SK-N-SH (cell line): Measurements from ENCODE around the gene STX16. TPM values are rescaled to one million over a fixed set of nuclear protein-coding genes. Genes with fewer than 3 reads are reported as not detected.
A peak's percentile ranks its signal among the peaks of the same experiment; 100 is the strongest.

Experiments used
- CTCF ChIA-PET: fragments of 300-600, 350-600 bp; formaldehyde crosslinking; extraction: SDS; loops from one replicate; lab custom pipeline; 2021; lab: Yijun Ruan, JAX
- POLR2A ChIA-PET: fragments of 350-600 bp; sonication (Branson Sonifier 250); formaldehyde crosslinking; extraction: SDS; loops from one replicate; lab custom pipeline; 2020; ENCODE audit warnings: antibody characterized with exemption, inconsistent platforms; lab: Yijun Ruan, JAX
- DNase-seq: peaks from one replicate; pipeline ENCODE4 v3.0.0; 2012
- H2AFZ ChIP-seq: fragments of 200-600 bp; sonication (generic); 2 replicates; pipeline ENCODE4 v1.8.1; 2016; ENCODE audit warnings: antibody characterized with exemption, mild to moderate bottlenecking, low read depth
- H3F3A ChIP-seq: fragments of 200-600 bp; sonication (generic); replicated peaks from 2 replicates; pipeline ENCODE3; 2016; ENCODE audit warnings: antibody characterized with exemption, mild to moderate bottlenecking; ENCODE audit not compliant: insufficient read depth
- H3K27ac ChIP-seq, 2 experiments: fragments of 200-500 bp in 1 of 2; fragments of 200-600 bp in 1 of 2; sonication (Bioruptor generic) in 1 of 2; sonication (generic), shearing (Covaris generic) in 1 of 2; 2 replicates each; pipeline versions ENCODE4 v1.5.1 to v1.6.1; 2014 to 2016; ENCODE audit warnings: low read depth in 2 of 2, inconsistent platforms in 1 of 2, low read length in 1 of 2, mild to moderate bottlenecking in 1 of 2, mixed read lengths in 1 of 2
- H3K27me3 ChIP-seq: fragments of 200-600 bp; sonication (generic), shearing (Covaris generic); 2 replicates; pipeline ENCODE4 v1.6.1; 2016; ENCODE audit warnings: mixed run types; ENCODE audit not compliant: insufficient read depth
- H3K36me3 ChIP-seq, 2 experiments: fragments of 200-500 bp in 1 of 2; fragments of 200-600 bp in 1 of 2; sonication (Bioruptor generic) in 1 of 2; sonication (generic) in 1 of 2; replicated peaks in 1 of 2; 2 replicates each; pipeline versions ENCODE3 to v1.5.1; 2014 to 2016; ENCODE audit warnings: low read length in 1 of 2, mild to moderate bottlenecking in 1 of 2; ENCODE audit not compliant: insufficient read depth in 2 of 2, control insufficient read depth in 1 of 2
- H3K4me1 ChIP-seq, 2 experiments: fragments of 200-500 bp in 1 of 2; fragments of 200-600 bp in 1 of 2; sonication (Bioruptor generic) in 1 of 2; sonication (generic), shearing (Covaris generic) in 1 of 2; 2 replicates each; pipeline versions ENCODE4 v1.5.1 to v1.6.1; 2014 to 2016; ENCODE audit warnings: low read depth in 1 of 2, low read length in 1 of 2, mixed run types in 1 of 2; ENCODE audit not compliant: insufficient read depth in 2 of 2, control insufficient read depth in 1 of 2
- H3K4me2 ChIP-seq: fragments of 200-600 bp; sonication (generic), shearing (Covaris generic); 2 replicates; pipeline ENCODE4 v1.6.1; 2017; ENCODE audit warnings: mixed run types
- H3K4me3 ChIP-seq, 2 experiments: fragments of 200-500 bp in 1 of 2; fragments of 200-600 bp in 1 of 2; sonication (Bioruptor generic) in 1 of 2; sonication (generic), shearing (Covaris generic) in 1 of 2; 2 replicates each; pipeline versions ENCODE4 v1.5.1 to v1.8.1; 2014 to 2016; ENCODE audit warnings: low read depth in 2 of 2, inconsistent platforms in 1 of 2, low read length in 1 of 2, mild to moderate bottlenecking in 1 of 2, mixed read lengths in 1 of 2, moderate library complexity in 1 of 2
- H3K79me2 ChIP-seq: fragments of 200-600 bp; sonication (generic); 2 replicates; pipeline ENCODE4 v1.8.1; 2017; ENCODE audit warnings: mild to moderate bottlenecking; ENCODE audit not compliant: insufficient read depth
- H3K9ac ChIP-seq: fragments of 200-600 bp; sonication (generic); 2 replicates; pipeline ENCODE4 v1.6.1; 2017; ENCODE audit warnings: mixed run types
- H3K9me2 ChIP-seq: fragments of 200-600 bp; sonication (generic); 2 replicates; pipeline ENCODE4 v1.6.1; 2017; ENCODE audit warnings: mixed run types
- H3K9me3 ChIP-seq: fragments of 200-600 bp; sonication (generic); 2 replicates; pipeline ENCODE4 v1.6.1; 2017; ENCODE audit warnings: mixed run types, mild to moderate bottlenecking, moderate library complexity
- H4K20me1 ChIP-seq: fragments of 200-600 bp; sonication (generic); 2 replicates; pipeline ENCODE4 v1.6.1; 2017; ENCODE audit warnings: mild to moderate bottlenecking, mixed run types; ENCODE audit not compliant: insufficient read depth
- CHD2 ChIP-seq: fragments of 150-350 bp; IDR thresholded peaks from 2 replicates; pipeline ENCODE4 v1.6.1; 2018; ENCODE audit warnings: low read length; ENCODE audit not compliant: partially characterized antibody
- ELF1 ChIP-seq: IDR thresholded peaks from 2 replicates; pipeline ENCODE4 v1.4.0; 2012
- EP300 ChIP-seq, 2 experiments: IDR thresholded peaks; 2 replicates each; pipeline versions ENCODE4 v1.4.0 to v1.6.1; 2012; ENCODE audit warnings: borderline replicate concordance in 1 of 2, low read depth in 1 of 2, low read length in 1 of 2
- EZH2phosphoT487 ChIP-seq: fragments of 200-600 bp; sonication (generic); IDR thresholded peaks from 2 replicates; pipeline ENCODE4 v1.6.1; 2017; ENCODE audit warnings: low read depth, mixed run types, mild to moderate bottlenecking, antibody characterized with exemption, moderate library complexity, borderline replicate concordance
- GABPA ChIP-seq: IDR thresholded peaks from 2 replicates; pipeline ENCODE4 v1.4.0; 2012; ENCODE audit warnings: low read depth, mild to moderate bottlenecking
- JUND ChIP-seq: IDR thresholded peaks from 2 replicates; pipeline ENCODE4 v1.4.0; 2012
- RAD21 ChIP-seq: IDR thresholded peaks from 2 replicates; pipeline ENCODE4 v1.6.1; 2012; ENCODE audit warnings: mild to moderate bottlenecking, low read length
- RCOR1 ChIP-seq: fragments of 150-350 bp; IDR thresholded peaks from 2 replicates; pipeline ENCODE4 v1.6.1; 2017; ENCODE audit warnings: antibody characterized with exemption, low read length
- RFX5 ChIP-seq: IDR thresholded peaks from 2 replicates; pipeline ENCODE4 v1.6.1; 2012; ENCODE audit warnings: mild to moderate bottlenecking, improper control_type of control experiment, low read length
- RXRA ChIP-seq: IDR thresholded peaks from 2 replicates; pipeline ENCODE4 v1.4.0; 2012; ENCODE audit warnings: low read depth, mild to moderate bottlenecking, borderline replicate concordance
- SIN3A ChIP-seq: IDR thresholded peaks from 2 replicates; pipeline ENCODE4 v1.6.1; 2012; ENCODE audit warnings: low read depth, mild to moderate bottlenecking, low read length, moderate library complexity, borderline replicate concordance
- TAF1 ChIP-seq: IDR thresholded peaks from 2 replicates; pipeline ENCODE4 v1.6.1; 2012; ENCODE audit warnings: low read depth, mild to moderate bottlenecking, low read length, moderate library complexity, borderline replicate concordance
- TCF12 ChIP-seq: IDR thresholded peaks from 2 replicates; pipeline ENCODE4 v1.4.0; 2012
- WGBS: methylation state at CpG from one replicate; pipeline ENCODE4 v1.1.6; 2017; ENCODE audit warnings: low lambda C conversion rate; 5-methylcytosine and 5-hydroxymethylcytosine counted together
- polyA plus RNA-seq, 3 experiments: library from polyadenylated mRNA; depleted of rRNA; stranded (reverse); fragments of >200 nt; gene quantifications; 2 replicates each; pipeline ENCODE4 v1.2.3, GENCODE V29; 2012
- TF ChIP-seq, protein P1 (sequence below): fragments of 200-600 bp; sonication (generic); IDR thresholded peaks from 2 replicates; pipeline ENCODE4 v1.6.1; 2017; ENCODE audit warnings: antibody characterized with exemption, mild to moderate bottlenecking, moderate library complexity
- TF ChIP-seq, protein P2 (sequence below): fragments of 150-350 bp; IDR thresholded peaks from 2 replicates; pipeline ENCODE4 v1.6.1; 2017; ENCODE audit warnings: antibody characterized with exemption, low read length, low read depth, borderline replicate concordance
- TF ChIP-seq, protein P3 (sequence below): IDR thresholded peaks from 2 replicates; pipeline ENCODE4 v1.4.0; 2012; ENCODE audit warnings: low read depth, borderline replicate concordance
- TF ChIP-seq, protein P4 (sequence below): IDR thresholded peaks from 2 replicates; pipeline ENCODE4; 2012

STX16 gene
- polyA plus RNA-seq, 1 of the 3 experiments (the other 2 are of a cell fraction): 63.8 TPM

DNA sequence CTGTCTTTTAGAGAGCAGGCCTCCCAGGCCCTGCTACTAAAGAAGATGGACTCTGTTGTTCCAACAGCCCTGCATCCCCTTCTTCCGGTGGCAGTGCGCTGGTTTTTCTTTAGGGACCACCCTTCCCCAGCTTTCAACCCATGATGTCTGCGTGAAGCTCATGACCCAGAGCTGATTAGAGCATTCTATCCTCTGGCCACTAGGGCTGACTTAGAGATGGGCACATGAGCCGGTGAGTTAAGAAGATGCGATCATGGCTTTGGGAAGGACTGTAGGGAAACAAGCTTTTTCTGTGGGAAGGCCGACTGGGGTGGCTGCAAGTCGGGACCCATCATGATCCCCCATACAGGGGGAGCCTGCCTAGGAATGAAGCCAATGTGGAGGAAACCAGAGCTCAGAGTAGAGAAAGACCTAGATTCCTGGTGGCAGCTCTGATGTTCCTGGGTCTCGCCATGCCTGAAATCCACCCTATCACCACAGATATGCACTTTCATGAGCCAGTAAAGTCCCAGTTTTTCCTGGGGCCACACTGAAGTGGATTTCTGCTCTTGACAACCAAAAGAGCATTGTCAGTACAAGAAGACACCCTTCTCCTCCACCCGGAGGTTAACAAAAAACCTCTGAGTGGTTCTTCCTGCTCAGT lies 29.1 kb upstream of the STX16 start:
- TF ChIP-seq ELF1: no peak
- TF ChIP-seq, protein P1, sequence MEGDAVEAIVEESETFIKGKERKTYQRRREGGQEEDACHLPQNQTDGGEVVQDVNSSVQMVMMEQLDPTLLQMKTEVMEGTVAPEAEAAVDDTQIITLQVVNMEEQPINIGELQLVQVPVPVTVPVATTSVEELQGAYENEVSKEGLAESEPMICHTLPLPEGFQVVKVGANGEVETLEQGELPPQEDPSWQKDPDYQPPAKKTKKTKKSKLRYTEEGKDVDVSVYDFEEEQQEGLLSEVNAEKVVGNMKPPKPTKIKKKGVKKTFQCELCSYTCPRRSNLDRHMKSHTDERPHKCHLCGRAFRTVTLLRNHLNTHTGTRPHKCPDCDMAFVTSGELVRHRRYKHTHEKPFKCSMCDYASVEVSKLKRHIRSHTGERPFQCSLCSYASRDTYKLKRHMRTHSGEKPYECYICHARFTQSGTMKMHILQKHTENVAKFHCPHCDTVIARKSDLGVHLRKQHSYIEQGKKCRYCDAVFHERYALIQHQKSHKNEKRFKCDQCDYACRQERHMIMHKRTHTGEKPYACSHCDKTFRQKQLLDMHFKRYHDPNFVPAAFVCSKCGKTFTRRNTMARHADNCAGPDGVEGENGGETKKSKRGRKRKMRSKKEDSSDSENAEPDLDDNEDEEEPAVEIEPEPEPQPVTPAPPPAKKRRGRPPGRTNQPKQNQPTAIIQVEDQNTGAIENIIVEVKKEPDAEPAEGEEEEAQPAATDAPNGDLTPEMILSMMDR: peak; percentile 28; the same call in 1 of the 2 replicates
- TF ChIP-seq, protein P2, sequence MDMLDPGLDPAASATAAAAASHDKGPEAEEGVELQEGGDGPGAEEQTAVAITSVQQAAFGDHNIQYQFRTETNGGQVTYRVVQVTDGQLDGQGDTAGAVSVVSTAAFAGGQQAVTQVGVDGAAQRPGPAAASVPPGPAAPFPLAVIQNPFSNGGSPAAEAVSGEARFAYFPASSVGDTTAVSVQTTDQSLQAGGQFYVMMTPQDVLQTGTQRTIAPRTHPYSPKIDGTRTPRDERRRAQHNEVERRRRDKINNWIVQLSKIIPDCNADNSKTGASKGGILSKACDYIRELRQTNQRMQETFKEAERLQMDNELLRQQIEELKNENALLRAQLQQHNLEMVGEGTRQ: no peak
- TF ChIP-seq, protein P3, sequence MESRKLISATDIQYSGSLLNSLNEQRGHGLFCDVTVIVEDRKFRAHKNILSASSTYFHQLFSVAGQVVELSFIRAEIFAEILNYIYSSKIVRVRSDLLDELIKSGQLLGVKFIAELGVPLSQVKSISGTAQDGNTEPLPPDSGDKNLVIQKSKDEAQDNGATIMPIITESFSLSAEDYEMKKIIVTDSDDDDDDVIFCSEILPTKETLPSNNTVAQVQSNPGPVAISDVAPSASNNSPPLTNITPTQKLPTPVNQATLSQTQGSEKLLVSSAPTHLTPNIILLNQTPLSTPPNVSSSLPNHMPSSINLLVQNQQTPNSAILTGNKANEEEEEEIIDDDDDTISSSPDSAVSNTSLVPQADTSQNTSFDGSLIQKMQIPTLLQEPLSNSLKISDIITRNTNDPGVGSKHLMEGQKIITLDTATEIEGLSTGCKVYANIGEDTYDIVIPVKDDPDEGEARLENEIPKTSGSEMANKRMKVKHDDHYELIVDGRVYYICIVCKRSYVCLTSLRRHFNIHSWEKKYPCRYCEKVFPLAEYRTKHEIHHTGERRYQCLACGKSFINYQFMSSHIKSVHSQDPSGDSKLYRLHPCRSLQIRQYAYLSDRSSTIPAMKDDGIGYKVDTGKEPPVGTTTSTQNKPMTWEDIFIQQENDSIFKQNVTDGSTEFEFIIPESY: no peak
- no peaks in the 10 kb centered on the region for H3K36me3 ChIP-seq
- 96% methylated on average over 9 of the region's 9 CpGs for WGBS
- DNase-seq: no peak
- no peak overlapping the region for H3K4me2 ChIP-seq
- H3F3A ChIP-seq: no peaks in the 10 kb centered on the region
- H3K27ac ChIP-seq: no peak overlapping the region
- H2AFZ ChIP-seq: no peak overlapping the region
- H3K9ac ChIP-seq: no peak overlapping the region
- H3K4me1 ChIP-seq: peaks cover 7 to 22% of the 10 kb centered on the region in 2 experiments; a peak in 2 of 4 replicates
- H3K27me3 ChIP-seq: no peaks in the 10 kb centered on the region
- H3K9me2 ChIP-seq: no peaks in the 10 kb centered on the region
- no peaks in the 10 kb centered on the region for H3K79me2 ChIP-seq
- CTCF ChIA-PET: interaction anchor here (0.7 kb wide), 1 partner anchor 9 kb away, joined by 3 read pairs; no protein-coding TSS in a partner anchor
- no peaks in the 10 kb centered on the region for H4K20me1 ChIP-seq
- POLR2A ChIA-PET: interaction anchor here (0.8 kb wide), 1 partner anchor 11 kb away, joined by 3 read pairs; no protein-coding TSS in a partner anchor
- H3K4me3 ChIP-seq: no peak overlapping the region
- peaks cover 3% of the 10 kb centered on the region; the same call in 1 of the 2 replicates for H3K9me3 ChIP-seq

DNA sequence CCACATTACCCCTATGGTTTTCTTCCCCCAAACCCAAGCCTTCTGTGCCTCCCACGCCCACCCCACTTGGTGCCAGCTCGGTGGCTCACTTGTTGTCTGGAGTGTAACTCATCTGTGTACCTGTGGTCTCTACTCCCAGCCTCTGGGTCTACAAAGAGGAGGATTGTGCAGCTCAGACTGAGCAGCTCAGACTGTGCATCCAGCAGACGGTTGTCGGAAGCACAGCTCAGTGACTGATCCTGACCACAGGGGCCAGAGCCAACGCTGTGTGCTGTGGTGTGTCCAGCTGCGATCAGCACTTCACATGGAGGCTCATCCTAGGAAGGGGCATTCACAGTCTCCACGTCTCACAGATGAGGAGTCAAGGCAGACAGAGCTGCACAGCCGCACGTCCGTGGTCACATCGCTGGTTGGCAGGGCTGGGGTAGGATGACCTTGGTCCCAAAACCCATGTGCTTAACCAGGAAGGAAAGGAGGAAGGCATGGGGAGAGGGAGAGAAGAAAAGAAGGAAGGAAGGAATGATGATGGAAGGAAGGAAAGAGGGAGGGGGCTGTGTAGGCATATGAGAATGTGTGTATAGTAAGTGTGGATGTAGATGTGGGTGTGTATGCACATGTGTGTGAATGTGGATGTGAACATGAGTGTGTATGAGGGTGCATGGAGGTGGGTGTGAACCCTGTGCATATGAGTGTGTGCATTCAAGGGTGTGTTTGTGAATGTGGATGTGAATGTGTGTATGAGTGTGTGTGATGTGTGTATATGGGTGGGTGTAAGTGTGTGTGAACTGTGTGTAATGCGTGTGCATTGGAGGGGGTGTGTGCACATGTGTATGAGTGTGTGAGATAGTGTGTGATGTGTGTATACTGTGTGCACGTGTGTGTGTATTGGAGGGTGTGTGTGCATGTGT lies 28.2 kb upstream of the STX16 start:
- no peaks in the 10 kb centered on the region for H4K20me1 ChIP-seq
- H3K79me2 ChIP-seq: no peaks in the 10 kb centered on the region
- H2AFZ ChIP-seq: no peak overlapping the region
- H3K27me3 ChIP-seq: no peaks in the 10 kb centered on the region
- ChIA-PET POLR2A (interaction anchor here (0.8 kb wide), 1 partner anchor 12 kb away, joined by 3 read pairs; no protein-coding TSS in a partner anchor), CTCF (interaction anchor here (0.7 kb wide), 1 partner anchor 8 kb away, joined by 3 read pairs; no protein-coding TSS in a partner anchor)
- H3K4me2 ChIP-seq: peak overlapping the region; percentile 61; the same call in 1 of the 2 replicates
- H3K36me3 ChIP-seq: no peaks in the 10 kb centered on the region
- no peak overlapping the region for H3K4me3 ChIP-seq
- H3K27ac ChIP-seq: peak overlapping the region in 1 of 2 experiments; percentile 99; a peak in 2 of 4 replicates
- H3K9ac ChIP-seq: no peak overlapping the region
- DNase-seq: no peak
- WGBS: 88% methylated on average over 13 of the region's 13 CpGs
- no peaks in the 10 kb centered on the region for H3K9me3 ChIP-seq
- H3K9me2 ChIP-seq: no peaks in the 10 kb centered on the region
- peaks cover 7 to 22% of the 10 kb centered on the region in 2 experiments; a peak in 2 of 4 replicates for H3K4me1 ChIP-seq
- no peaks in the 10 kb centered on the region for H3F3A ChIP-seq
- TF ChIP-seq, protein P4, sequence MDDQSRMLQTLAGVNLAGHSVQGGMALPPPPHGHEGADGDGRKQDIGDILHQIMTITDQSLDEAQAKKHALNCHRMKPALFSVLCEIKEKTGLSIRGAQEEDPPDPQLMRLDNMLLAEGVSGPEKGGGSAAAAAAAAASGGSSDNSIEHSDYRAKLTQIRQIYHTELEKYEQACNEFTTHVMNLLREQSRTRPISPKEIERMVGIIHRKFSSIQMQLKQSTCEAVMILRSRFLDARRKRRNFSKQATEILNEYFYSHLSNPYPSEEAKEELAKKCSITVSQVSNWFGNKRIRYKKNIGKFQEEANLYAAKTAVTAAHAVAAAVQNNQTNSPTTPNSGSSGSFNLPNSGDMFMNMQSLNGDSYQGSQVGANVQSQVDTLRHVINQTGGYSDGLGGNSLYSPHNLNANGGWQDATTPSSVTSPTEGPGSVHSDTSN: no peak
- TF ChIP-seq TCF12 (no peak), TAF1 (no peak), EP300 (IDR thresholded peaks at IDR 0.05; ENCODE audit: borderline replicate concordance in 1 of 2, low read depth in 1 of 2, low read length in 1 of 2) (no peak), EZH2phosphoT487 (no peak), RXRA (no peak), RAD21 (no peak), RCOR1 (no peak), CHD2 (no peak), SIN3A (no peak), RFX5 (no peak), GABPA (no peak), JUND (no peak)
- TF ChIP-seq, protein P2: no peak
